WI38 (cell line): ENCODE measurements around the gene ARHGEF19.
"Not testable (repeated sequence)": the region's sequence is repeated elsewhere in the genome, so short reads cannot be mapped to it uniquely, and the experiment has no call there.

Source experiments
- H3K4me3 ChIP-seq: 2 replicates; pipeline ENCODE4 v1.5.1; 2011; ENCODE audit warnings: low read depth, mild to moderate bottlenecking, control low read depth, low read length
- TF ChIP-seq, protein P1 (sequence below): IDR thresholded peaks from 2 replicates; pipeline ENCODE4 v1.5.1; 2012; ENCODE audit warnings: low read depth, mild to moderate bottlenecking, control low read depth, low read length

Gene ARHGEF19

DNA sequence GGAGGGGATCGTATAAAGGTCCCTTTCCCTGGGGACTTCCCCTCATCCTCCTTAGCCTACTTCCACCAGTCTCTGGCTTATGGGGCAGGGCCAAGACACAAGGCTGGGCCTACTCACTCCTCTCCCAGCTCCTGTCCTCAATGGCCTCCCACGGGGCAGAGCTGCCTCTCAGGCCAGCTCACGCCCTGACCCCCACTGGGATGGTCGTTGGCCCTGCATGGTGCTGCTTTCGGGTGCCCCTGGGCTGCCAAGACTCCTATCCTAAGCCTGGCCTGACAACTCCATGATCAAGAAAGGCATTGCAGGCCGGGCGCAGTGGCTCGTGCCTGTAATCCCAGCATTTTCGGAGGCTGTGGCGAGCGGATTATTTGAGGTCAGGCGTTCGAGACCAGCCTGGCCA lies 18.3 kb upstream of the ARHGEF19 start:
- TF ChIP-seq, protein P1, sequence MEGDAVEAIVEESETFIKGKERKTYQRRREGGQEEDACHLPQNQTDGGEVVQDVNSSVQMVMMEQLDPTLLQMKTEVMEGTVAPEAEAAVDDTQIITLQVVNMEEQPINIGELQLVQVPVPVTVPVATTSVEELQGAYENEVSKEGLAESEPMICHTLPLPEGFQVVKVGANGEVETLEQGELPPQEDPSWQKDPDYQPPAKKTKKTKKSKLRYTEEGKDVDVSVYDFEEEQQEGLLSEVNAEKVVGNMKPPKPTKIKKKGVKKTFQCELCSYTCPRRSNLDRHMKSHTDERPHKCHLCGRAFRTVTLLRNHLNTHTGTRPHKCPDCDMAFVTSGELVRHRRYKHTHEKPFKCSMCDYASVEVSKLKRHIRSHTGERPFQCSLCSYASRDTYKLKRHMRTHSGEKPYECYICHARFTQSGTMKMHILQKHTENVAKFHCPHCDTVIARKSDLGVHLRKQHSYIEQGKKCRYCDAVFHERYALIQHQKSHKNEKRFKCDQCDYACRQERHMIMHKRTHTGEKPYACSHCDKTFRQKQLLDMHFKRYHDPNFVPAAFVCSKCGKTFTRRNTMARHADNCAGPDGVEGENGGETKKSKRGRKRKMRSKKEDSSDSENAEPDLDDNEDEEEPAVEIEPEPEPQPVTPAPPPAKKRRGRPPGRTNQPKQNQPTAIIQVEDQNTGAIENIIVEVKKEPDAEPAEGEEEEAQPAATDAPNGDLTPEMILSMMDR = no peak
- no peak overlapping the region for H3K4me3 ChIP-seq

DNA sequence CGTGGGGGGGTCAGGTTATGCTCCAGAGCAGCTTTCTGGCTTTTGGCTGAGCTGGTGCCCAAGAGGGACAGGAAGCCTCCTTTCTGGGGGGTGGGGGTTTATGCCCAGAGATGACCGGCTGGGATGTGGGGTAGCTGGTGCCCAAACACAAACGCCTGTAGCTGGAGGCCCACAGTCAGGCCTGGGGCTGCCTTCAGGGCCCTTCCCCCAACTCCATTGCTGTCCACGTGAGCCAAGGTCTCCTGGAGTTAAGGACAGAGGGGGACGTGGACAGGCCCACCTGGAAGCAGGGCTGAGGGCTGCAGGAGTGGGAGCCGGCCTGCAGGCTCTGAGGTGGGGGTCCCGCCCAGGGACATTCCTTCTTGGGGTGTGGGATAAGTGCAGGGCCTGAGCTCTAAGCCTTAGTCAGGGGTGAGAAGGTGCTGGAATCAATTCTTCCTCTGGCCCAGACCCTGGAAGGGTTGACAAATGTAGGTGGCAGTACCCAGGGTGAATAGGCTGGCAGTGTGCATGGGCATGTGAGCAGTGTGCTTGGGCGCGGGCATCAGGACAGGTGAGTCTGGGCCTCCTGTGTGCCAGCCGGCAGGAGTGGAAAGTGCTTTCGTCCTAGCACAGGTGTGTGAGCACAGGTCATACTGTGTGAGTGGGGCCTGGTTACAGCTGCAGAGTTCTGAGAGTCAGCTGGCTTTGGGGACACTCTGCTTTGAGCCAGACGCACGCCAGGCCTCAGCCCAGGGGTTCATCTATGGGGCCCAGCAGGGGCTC lies 17.7 kb upstream of the ARHGEF19 start:
- TF ChIP-seq, protein P1 = no peak
- no peak overlapping the region for H3K4me3 ChIP-seq

DNA sequence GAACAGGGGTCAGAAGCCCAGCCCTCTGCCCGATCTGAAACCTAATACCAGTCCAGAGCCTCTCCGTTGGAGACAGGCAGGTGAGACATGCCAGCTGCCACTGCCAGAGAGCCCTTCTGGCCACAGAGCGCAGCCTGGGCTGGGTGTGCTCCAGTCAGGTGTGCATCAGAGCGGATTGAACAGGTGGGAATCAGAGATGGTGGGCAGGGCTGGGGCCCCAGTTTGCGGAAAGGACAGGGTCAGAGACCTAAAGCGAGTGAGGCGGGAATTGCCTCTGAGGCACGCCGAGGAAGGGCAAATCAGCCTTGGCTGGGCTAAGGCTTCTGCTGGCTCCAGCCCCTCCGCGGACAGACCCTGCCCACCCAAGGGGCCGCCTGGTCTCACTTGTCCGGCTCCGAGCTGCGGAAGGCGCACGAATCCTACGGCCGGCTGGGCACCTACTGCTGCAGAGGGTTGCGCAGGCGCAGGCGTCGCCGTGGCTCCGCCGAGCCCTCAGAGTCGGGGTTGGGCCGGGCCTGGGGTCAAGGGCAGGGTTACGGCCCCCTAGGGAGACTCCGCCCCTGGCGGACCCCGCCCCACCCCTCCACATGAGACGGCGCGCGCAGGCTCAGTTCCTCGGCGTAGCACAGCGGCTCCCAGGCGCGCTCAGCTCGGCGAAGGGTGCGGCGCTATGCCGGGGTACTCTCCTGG lies 14.2 kb upstream of the ARHGEF19 start:
- TF ChIP-seq, protein P1 = no peak
- H3K4me3 ChIP-seq = no peak overlapping the region

DNA sequence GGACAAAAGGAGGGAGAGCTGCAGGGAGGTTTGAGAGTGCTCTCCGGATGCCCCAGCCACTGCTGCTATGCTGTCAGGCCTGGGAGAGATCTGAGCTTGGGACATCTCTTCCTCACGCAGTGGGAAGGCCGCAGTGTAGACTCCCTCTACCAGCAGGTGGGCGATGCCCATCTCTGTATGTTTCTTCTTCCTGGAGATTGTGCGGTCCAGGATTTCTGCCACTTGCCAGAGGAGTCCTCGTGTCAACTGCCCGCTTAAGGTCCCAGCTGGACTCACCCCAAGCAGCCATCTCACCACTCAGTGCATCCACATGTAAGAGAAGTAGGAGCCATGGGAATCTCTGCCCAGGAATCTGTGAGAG lies 13.7 kb upstream of the ARHGEF19 start:
- TF ChIP-seq, protein P1 = no peak
- no peak overlapping the region for H3K4me3 ChIP-seq

DNA sequence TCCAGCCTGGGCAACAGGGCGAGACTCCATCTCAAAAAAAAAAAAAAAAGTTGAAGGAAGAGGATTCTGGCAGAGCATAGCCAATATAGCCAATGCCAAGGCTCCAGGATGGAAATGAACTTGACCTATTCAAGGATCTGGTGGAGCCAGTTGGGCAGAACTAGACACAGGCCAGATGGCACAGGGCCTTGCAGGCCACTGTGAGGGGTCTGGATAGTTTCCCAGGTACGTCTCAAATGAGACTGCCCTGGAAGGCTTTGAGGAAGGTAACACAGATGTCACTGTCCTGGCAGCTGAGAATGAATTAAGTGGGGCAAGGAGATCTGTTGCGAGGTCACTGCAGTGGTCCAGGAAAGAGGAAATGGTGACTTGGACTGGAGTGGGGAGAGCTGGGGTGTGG lies 12.0 kb upstream of the ARHGEF19 start:
- H3K4me3 ChIP-seq = no peak overlapping the region
- TF ChIP-seq, protein P1 = no peak

DNA sequence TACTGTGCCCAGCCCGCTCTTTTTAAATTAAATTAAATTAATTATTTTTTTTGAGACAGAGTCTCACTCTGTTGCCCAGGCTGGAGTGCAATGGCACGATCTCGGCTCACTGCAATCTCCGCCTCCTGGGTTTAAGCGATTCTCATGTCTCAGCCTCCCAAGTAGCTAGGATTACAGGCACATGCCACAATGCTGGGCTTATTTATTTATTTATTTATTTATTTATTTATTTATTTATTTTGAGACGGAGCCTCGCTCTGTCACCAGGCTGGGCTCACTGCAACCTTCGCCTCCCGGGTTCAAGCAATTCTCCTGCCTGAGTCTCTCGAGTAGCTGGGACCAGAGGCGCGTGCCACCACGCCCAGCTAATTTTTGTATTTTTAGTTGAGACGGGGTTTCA lies 10.3 kb upstream of the ARHGEF19 start:
- not testable (repeated sequence) for H3K4me3 ChIP-seq

DNA sequence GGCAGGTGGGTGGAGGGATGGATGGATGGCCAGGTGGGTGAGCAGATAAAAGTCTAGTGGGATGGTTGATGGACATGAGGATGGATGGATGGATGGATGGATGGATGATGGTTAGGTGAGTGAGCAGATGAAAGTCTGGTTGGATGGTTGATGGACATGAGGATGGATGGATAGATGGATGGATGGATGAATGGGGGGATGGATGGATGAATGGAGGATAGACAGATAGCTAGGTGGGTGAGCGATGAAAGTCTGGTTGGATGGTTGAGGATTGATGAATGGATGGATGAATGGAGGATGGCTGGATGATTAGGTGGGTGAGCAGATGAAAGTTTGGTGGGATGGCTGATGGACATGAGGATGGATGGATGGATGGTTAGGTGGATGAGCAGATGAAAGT lies 9.0 kb upstream of the ARHGEF19 start:
- no peak overlapping the region for H3K4me3 ChIP-seq
- TF ChIP-seq, protein P1 = no peak

DNA sequence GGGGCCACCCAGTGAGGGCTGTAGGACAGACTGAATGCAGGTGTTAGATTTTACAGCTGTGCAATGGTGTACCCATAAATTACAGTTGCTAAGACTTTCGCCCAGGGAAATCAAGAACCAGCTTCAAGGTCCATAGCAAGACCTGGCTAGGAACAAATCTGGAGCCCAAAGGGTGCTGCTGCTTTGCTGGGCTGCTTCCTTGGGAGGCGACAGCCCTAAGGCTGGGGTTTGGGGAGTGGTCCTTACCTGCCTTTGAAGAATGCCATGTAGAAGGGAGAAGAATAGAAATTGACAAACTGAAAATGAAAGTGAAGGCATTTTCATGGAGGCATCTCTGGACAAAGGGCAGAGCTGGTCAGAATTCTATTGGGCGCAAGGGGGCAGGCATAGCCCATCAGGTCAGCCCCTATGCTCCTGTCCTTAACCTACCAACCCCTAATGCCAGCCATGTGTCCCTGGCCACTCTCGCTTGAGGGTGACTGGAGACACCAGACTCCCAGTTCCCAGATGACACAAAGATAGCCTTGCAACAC lies 7.6 kb upstream of the ARHGEF19 start:
- H3K4me3 ChIP-seq = no peak overlapping the region
- TF ChIP-seq, protein P1 = no peak
